GM12878 (cell line): Measurements from ENCODE around the gene PML. TPM values are rescaled to one million over a fixed set of nuclear protein-coding genes. Genes with fewer than 3 reads are reported as not detected.

ENCODE experiments used
- ATAC-seq: fragments of 200-7000 bp; cut with Tn5 transposase; 3 replicates; pipeline ENCODE4 v1.9.1; 2020; ENCODE audit warnings: mild to moderate bottlenecking, moderate library complexity
- BruUV-seq: library from RNA; stranded (reverse); fragments of 400-500 nt; replicated peaks from 2 replicates; lab custom pipeline; 2021; lab: Mats Ljungman, UMichigan
- CTCF ChIA-PET: fragments of 300-600 bp; sonication (Branson Sonifier 250); formaldehyde crosslinking; extraction: SDS; loops from one replicate; lab custom pipeline; 2021; ENCODE audit warnings: inconsistent platforms; lab: Yijun Ruan, JAX
- POLR2A ChIA-PET: fragments of 350-600 bp; formaldehyde crosslinking; extraction: SDS; loops from one replicate; lab custom pipeline; 2021; ENCODE audit warnings: inconsistent platforms; lab: Charles Lee
- RAD21 ChIA-PET: fragments of 300-600 bp; sonication (Branson Sonifier 250); formaldehyde crosslinking; loops from one replicate; lab custom pipeline; 2023; ENCODE audit warnings: antibody characterized with exemption; ENCODE audit not compliant: unreplicated experiment; lab: Charles Lee
- SMC1A ChIA-PET: fragments of 300-600 bp; sonication (Branson Sonifier 250); formaldehyde crosslinking; loops from one replicate; lab custom pipeline; 2023; ENCODE audit not compliant: unreplicated experiment, uncharacterized antibody; lab: Charles Lee
- DNase-seq: peaks from one replicate; pipeline ENCODE4 v3.0.0-alpha.2; 2011; ENCODE audit warnings: low read depth, low spot score
- FAIRE-seq: peaks from 3 replicates; lab custom pipeline; 2011; peaks lifted over from hg19 to GRCh38; lab: Jason Lieb, UNC
- H2AFZ ChIP-seq: 2 replicates; pipeline ENCODE4 v1.6.0; 2011; ENCODE audit warnings: low read depth, low read length, control low read depth; ENCODE audit not compliant: control insufficient read depth
- H3K27ac ChIP-seq: 2 replicates; pipeline ENCODE4 v1.5.1; 2011; ENCODE audit warnings: control low read depth; ENCODE audit not compliant: control insufficient read depth, insufficient read depth
- H3K27me3 ChIP-seq, 2 experiments: replicated peaks in 1 of 2; 2 replicates each; pipeline versions ENCODE4 v1.6.0 to v1.6.1; 2011; ENCODE audit warnings: low read length in 1 of 2; ENCODE audit not compliant: control insufficient read depth in 2 of 2, insufficient read depth in 2 of 2
- H3K36me3 ChIP-seq, 2 experiments: 2 replicates each; pipeline ENCODE4 v1.5.1; 2011; ENCODE audit warnings: low read length in 1 of 2; ENCODE audit not compliant: control insufficient read depth in 2 of 2, insufficient read depth in 2 of 2
- H3K4me1 ChIP-seq: 2 replicates; pipeline ENCODE4 v1.6.1; 2011; ENCODE audit warnings: mild to moderate bottlenecking, low read length, moderate library complexity, mixed read lengths; ENCODE audit not compliant: control insufficient read depth, insufficient read depth
- H3K4me2 ChIP-seq: 2 replicates; pipeline ENCODE4 v1.6.0; 2011; ENCODE audit warnings: control low read depth; ENCODE audit not compliant: control insufficient read depth, insufficient read depth
- H3K4me3 ChIP-seq: fragments of 200-600 bp; sonication (generic); 2 replicates; pipeline ENCODE4 v1.5.1; 2016
- H3K79me2 ChIP-seq: 2 replicates; pipeline ENCODE4 v1.6.0; 2011; ENCODE audit warnings: low read length; ENCODE audit not compliant: control insufficient read depth, insufficient read depth
- H3K9ac ChIP-seq: 2 replicates; pipeline ENCODE4 v1.8.0; 2011; ENCODE audit warnings: low read length, control low read depth, mixed read lengths; ENCODE audit not compliant: control insufficient read depth, insufficient read depth
- H3K9me3 ChIP-seq: replicated peaks from 3 replicates; pipeline ENCODE4 v1.5.1; 2011; ENCODE audit warnings: mild to moderate bottlenecking, low read length; ENCODE audit not compliant: control insufficient read depth, insufficient read depth
- H4K20me1 ChIP-seq: 2 replicates; pipeline ENCODE4 v1.6.0; 2011; ENCODE audit not compliant: control insufficient read depth, insufficient read depth
- ASH2L ChIP-seq: fragments of 300-600, 200-600 bp; sonication (generic); IDR thresholded peaks from 2 replicates; pipeline ENCODE4 v1.6.1; 2017; ENCODE audit warnings: low read depth, mild to moderate bottlenecking, borderline replicate concordance
- GABPA ChIP-seq: IDR thresholded peaks from 2 replicates; pipeline ENCODE4 v1.6.1; 2014; ENCODE audit warnings: antibody characterized with exemption, low read depth, mild to moderate bottlenecking, inconsistent platforms
- GATAD2B ChIP-seq: fragments of 450-650 bp; conservative IDR thresholded peaks from 2 replicates; pipeline ENCODE4 v1.6.1; 2017; ENCODE audit warnings: low read depth, mild to moderate bottlenecking, moderate library complexity
- HDAC6 ChIP-seq: fragments of 200-600 bp; sonication (generic); IDR thresholded peaks from one replicate; pipeline ENCODE4 v1.8.0; 2017; ENCODE audit warnings: antibody characterized with exemption; ENCODE audit not compliant: unreplicated experiment
- KAT2A ChIP-seq: conservative IDR thresholded peaks from 2 replicates; pipeline ENCODE4 v1.6.1; 2011; ENCODE audit warnings: low read depth, low read length; ENCODE audit not compliant: control insufficient read depth
- LARP7 ChIP-seq: fragments of 450-650 bp; IDR thresholded peaks from 2 replicates; pipeline ENCODE4 v1.6.1; 2017; ENCODE audit warnings: mild to moderate bottlenecking
- POU2F2 ChIP-seq: IDR thresholded peaks from 3 replicates; pipeline ENCODE4 v1.6.1; 2011; ENCODE audit warnings: low read depth, mild to moderate bottlenecking, low read length, borderline replicate concordance
- SMARCA5 ChIP-seq: fragments of 450-650 bp; IDR thresholded peaks from 2 replicates; pipeline ENCODE4 v1.6.1; 2017; ENCODE audit warnings: mild to moderate bottlenecking
- SP1 ChIP-seq: IDR thresholded peaks from one replicate; pipeline ENCODE4 v1.6.1; 2011; ENCODE audit warnings: low read depth, low read length
- SUPT20H ChIP-seq: IDR thresholded peaks from 2 replicates; pipeline ENCODE4 v1.6.1; 2011; ENCODE audit warnings: low read depth, mild to moderate bottlenecking, low read length, moderate library complexity, borderline replicate concordance; ENCODE audit not compliant: control insufficient read depth
- WRNIP1 ChIP-seq: IDR thresholded peaks from 2 replicates; pipeline ENCODE4 v1.6.1; 2011; ENCODE audit warnings: low read depth, low read length, improper control_type of control experiment, borderline replicate concordance
- WGBS: methylation state at CpG from one replicate; pipeline ENCODE4 v1.1.6; 2016; ENCODE audit warnings: low lambda C conversion rate; ENCODE audit not compliant: insufficient replicate concordance, insufficient coverage; ENCODE audit errors: missing lambda C conversion rate; 5-methylcytosine and 5-hydroxymethylcytosine counted together
- in situ Hi-C: fragments of 300-500 bp; cut with MboI; formaldehyde crosslinking; loops from 9 replicates; pipeline ENCODE4 v1.14.3; 2018; ENCODE audit warnings: mixed read lengths
- intact Hi-C: fragments of 100-400 bp; cut with micrococcal nuclease; formaldehyde crosslinking; loops from one replicate; pipeline ENCODE4 v1.14.2; 2022; ENCODE audit not compliant: unreplicated experiment
- polyA plus RNA-seq, 11 experiments: library from polyadenylated mRNA; depleted of rRNA in 4 of 11; unstranded in 6 of 11; stranded (reverse) in 5 of 11; fragments of >200 nt; fragmentation: Nextera tagmentation in 4 of 11; fragmentation: Illumina TruSeq in 1 of 11; extraction: Ambion mirVana in 4 of 11; extraction: Trizol in 1 of 11; gene quantifications; 1 replicate in 1 of 11; 2 replicates in 10 of 11; pipeline versions ENCODE4 v1.2.1 to v1.2.3, GENCODE V29; 2011 to 2016; ENCODE audit warnings: inconsistent platforms in 2 of 11, missing spikeins in 2 of 11, low read depth in 1 of 11
- total RNA-seq, 4 experiments: library from RNA; depleted of rRNA in 3 of 4; stranded (reverse); fragments of >200 nt in 3 of 4; fragmentation: Illumina TruSeq in 1 of 4; extraction: Trizol in 1 of 4; gene quantifications; 2 replicates each; pipeline versions ENCODE4 v1.2.1 to v1.2.3, GENCODE V29; 2013 to 2021
- TF ChIP-seq, protein P1 (sequence below): IDR thresholded peaks from 2 replicates; pipeline ENCODE4 v1.6.1; 2011; ENCODE audit warnings: low read depth, mild to moderate bottlenecking, low read length, moderate library complexity, borderline replicate concordance; ENCODE audit errors: extremely low read depth
- TF ChIP-seq, protein P2 (sequence below): fragments of 450-650 bp; IDR thresholded peaks from 2 replicates; pipeline ENCODE4 v1.6.1; 2017; ENCODE audit warnings: mild to moderate bottlenecking, low read depth, inconsistent platforms; ENCODE audit not compliant: poor library complexity, severe bottlenecking
- TF ChIP-seq, protein P3 (sequence below): fragments of 450-650 bp; IDR thresholded peaks from 2 replicates; pipeline ENCODE4 v1.6.1; 2016; ENCODE audit warnings: mild to moderate bottlenecking

The PML gene
- total and polyA plus RNA-seq, 10 of the 15 experiments (the other 5 are each of a cell fraction or from before 2014, with no cell fraction given), result 8.5 to 95.5 (median 30.8) TPM

DNA sequence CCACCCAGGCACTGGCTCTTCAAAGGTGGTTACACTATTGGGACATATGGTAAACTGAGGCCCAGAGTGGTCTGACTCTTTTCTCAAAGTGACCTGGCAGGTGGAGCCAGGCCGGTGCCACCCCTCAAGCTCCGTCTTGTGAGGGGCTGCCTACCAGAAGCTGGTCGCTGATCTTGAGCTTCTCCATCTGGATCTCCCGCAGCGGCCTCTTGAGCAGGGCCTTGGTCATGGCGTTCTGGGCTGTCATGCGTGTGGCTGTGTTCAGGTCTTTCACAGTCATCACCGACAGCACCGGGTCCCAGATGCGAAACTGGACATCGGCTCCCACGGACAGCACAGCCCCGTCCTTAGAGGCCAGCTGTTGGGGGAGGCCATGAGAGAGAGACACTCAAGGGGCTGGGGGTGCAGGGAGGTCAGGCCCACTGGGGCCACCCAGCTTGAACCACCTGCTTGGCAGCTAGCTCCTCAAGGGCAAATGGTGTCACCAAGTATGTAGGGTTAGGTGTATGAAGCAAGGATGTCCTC, 6.0 kb upstream of the PML start:
- Histone ChIP-seq H3K4me2 (no peak overlapping the region), H3K9ac (no peak overlapping the region; the same call in 1 of the 2 replicates), H3K36me3 (no peaks in the 10 kb centered on the region; a peak in 2 of 4 replicates), H3K79me2 (peaks cover 4% of the 10 kb centered on the region; the same call in 1 of the 2 replicates), H3K27me3 (no peaks in the 10 kb centered on the region), H2AFZ (no peak overlapping the region; the same call in 1 of the 2 replicates), H3K4me1 (peaks cover 42% of the 10 kb centered on the region), H3K27ac (peak overlapping the region; percentile 67), H4K20me1 (no peaks in the 10 kb centered on the region), H3K4me3 (no peak overlapping the region), H3K9me3 (no peaks in the 10 kb centered on the region)
- no peak for DNase-seq
- WGBS, result 98% methylated on average over 13 of the region's 13 CpGs
- intact Hi-C loops (no loop called here), in situ Hi-C loops (no loop called here)
- TF ChIP-seq ASH2L, result no peak
- peak; percentile 4 for TF ChIP-seq SP1
- TF ChIP-seq HDAC6, result no peak
- no peak for TF ChIP-seq GABPA
- TF ChIP-seq WRNIP1, result no peak
- TF ChIP-seq, protein P1, sequence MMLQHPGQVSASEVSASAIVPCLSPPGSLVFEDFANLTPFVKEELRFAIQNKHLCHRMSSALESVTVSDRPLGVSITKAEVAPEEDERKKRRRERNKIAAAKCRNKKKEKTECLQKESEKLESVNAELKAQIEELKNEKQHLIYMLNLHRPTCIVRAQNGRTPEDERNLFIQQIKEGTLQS, result no peak
- peak; percentile 44; the same call in 1 of the 2 replicates for TF ChIP-seq LARP7
- TF ChIP-seq SMARCA5, result peak; percentile 86; the same call in 1 of the 2 replicates
- no peak; the same call in 1 of the 2 replicates for TF ChIP-seq GATAD2B
- TF ChIP-seq, protein P2, sequence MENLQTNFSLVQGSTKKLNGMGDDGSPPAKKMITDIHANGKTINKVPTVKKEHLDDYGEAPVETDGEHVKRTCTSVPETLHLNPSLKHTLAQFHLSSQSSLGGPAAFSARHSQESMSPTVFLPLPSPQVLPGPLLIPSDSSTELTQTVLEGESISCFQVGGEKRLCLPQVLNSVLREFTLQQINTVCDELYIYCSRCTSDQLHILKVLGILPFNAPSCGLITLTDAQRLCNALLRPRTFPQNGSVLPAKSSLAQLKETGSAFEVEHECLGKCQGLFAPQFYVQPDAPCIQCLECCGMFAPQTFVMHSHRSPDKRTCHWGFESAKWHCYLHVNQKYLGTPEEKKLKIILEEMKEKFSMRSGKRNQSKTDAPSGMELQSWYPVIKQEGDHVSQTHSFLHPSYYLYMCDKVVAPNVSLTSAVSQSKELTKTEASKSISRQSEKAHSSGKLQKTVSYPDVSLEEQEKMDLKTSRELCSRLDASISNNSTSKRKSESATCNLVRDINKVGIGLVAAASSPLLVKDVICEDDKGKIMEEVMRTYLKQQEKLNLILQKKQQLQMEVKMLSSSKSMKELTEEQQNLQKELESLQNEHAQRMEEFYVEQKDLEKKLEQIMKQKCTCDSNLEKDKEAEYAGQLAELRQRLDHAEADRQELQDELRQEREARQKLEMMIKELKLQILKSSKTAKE, result no peak
- TF ChIP-seq, protein P3, sequence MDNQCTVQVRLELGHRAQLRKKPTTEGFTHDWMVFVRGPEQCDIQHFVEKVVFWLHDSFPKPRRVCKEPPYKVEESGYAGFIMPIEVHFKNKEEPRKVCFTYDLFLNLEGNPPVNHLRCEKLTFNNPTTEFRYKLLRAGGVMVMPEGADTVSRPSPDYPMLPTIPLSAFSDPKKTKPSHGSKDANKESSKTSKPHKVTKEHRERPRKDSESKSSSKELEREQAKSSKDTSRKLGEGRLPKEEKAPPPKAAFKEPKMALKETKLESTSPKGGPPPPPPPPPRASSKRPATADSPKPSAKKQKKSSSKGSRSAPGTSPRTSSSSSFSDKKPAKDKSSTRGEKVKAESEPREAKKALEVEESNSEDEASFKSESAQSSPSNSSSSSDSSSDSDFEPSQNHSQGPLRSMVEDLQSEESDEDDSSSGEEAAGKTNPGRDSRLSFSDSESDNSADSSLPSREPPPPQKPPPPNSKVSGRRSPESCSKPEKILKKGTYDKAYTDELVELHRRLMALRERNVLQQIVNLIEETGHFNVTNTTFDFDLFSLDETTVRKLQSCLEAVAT, result no peak
- no peak for TF ChIP-seq KAT2A
- no peak for TF ChIP-seq POU2F2
- TF ChIP-seq SUPT20H, result no peak
- FAIRE-seq, result no peak
- ChIA-PET CTCF (interaction anchor here (0.8 to 4.1 kb wide), 5 partner anchors 13 to 61 kb away, joined by 3 to 33 read pairs (median 9); no protein-coding TSS in a partner anchor), RAD21 (interaction anchor here (1.3 to 2.5 kb wide), 3 partner anchors 8 to 16 kb away, joined by 5 to 11 read pairs (median 6); no protein-coding TSS in a partner anchor), POLR2A (interaction anchor here (0.7 to 2.1 kb wide), 3 partner anchors 11 to 17 kb away, joined by 3 to 6 read pairs (median 6); no protein-coding TSS in a partner anchor), SMC1A (interaction anchor here (1.6 to 2.0 kb wide), 3 partner anchors 10 to 17 kb away, joined by 6 to 11 read pairs (median 8); no protein-coding TSS in a partner anchor)
- ATAC-seq, result no peak
- BruUV-seq, result no TSS peak
